ENCODE results near the gene ROMO1.
"Not testable (repeated sequence)": the region's sequence is repeated elsewhere in the genome, so short reads cannot be mapped to it uniquely, and the experiment has no call there.

Gene ROMO1

GRCh38 chr20:35685368-35685767 is 13.8 kb upstream of the ROMO1 start:
- not testable (repeated sequence) for DNase-seq

- not testable (repeated sequence) for DNase-seq
Measured at GRCh38 chr20:35686872-35687271, 12.3 kb upstream of the ROMO1 start.

GRCh38 chr20:35690265-35690664 is 8.9 kb upstream of the ROMO1 start:
- DNase-seq: no peak

GRCh38 chr20:35695245-35695749 is 3.9 kb upstream of the ROMO1 start:
- no peak for DNase-seq

- no peak for DNase-seq
Measured at GRCh38 chr20:35695978-35696377, 3.2 kb upstream of the ROMO1 start.

GRCh38 chr20:35697696-35698297 is 1.4 kb upstream of the ROMO1 start:
- DNase-seq: no peak

- DNase-seq: no peak
Measured at GRCh38 chr20:35698298-35699126, 693 bp upstream of the ROMO1 start.

- DNase-seq: no peak
Measured at GRCh38 chr20:35699957-35700624, 886 bp downstream of the ROMO1 start.

- no peak for DNase-seq
Measured at GRCh38 chr20:35700625-35701148, 1.5 kb downstream of the ROMO1 start.

- no peak for DNase-seq
Measured at GRCh38 chr20:35702051-35702823, 3.0 kb downstream of the ROMO1 start.

GRCh38 chr20:35702824-35703695 is 3.9 kb downstream of the ROMO1 start:
- DNase-seq: no peak

GRCh38 chr20:35704514-35705261 is 5.5 kb downstream of the ROMO1 start:
- DNase-seq: no peak

- not testable (repeated sequence) for DNase-seq
Measured at GRCh38 chr20:35705894-35706293, 6.7 kb downstream of the ROMO1 start.

- DNase-seq: not testable (repeated sequence)
Measured at GRCh38 chr20:35706591-35707529, 7.7 kb downstream of the ROMO1 start.

GRCh38 chr20:35708502-35708901 is 9.3 kb downstream of the ROMO1 start:
- no peak for DNase-seq

- DNase-seq: no peak
Measured at GRCh38 chr20:35709259-35709658, 10.1 kb downstream of the ROMO1 start.

- no peak for DNase-seq
Measured at GRCh38 chr20:35710039-35710438, 10.8 kb downstream of the ROMO1 start.

- no peak for DNase-seq
Measured at GRCh38 chr20:35710884-35711587, 11.8 kb downstream of the ROMO1 start.

Measured in stimulated activated CD4-positive, alpha-beta T cell treated with anti-CD3 and anti-CD28 coated beads, Interleukin-2, amount 100 ng/mL, for 24 hours (primary cell).